GM12878 (cell line): Measurements from ENCODE around the gene USP31. TPM values are rescaled to one million over a fixed set of nuclear protein-coding genes. Genes with fewer than 3 reads are reported as not detected.

Experiments
- ATAC-seq: fragments of 200-7000 bp; cut with Tn5 transposase; 3 replicates; pipeline ENCODE4 v1.9.1; 2020; ENCODE audit warnings: mild to moderate bottlenecking, moderate library complexity
- BruUV-seq: library from RNA; stranded (reverse); fragments of 400-500 nt; replicated peaks from 2 replicates; lab custom pipeline; 2021; lab: Mats Ljungman, UMichigan
- CTCF ChIA-PET: fragments of 300-600 bp; sonication (Branson Sonifier 250); formaldehyde crosslinking; extraction: SDS; loops from one replicate; lab custom pipeline; 2021; ENCODE audit warnings: inconsistent platforms; lab: Yijun Ruan, JAX
- POLR2A ChIA-PET: fragments of 350-600 bp; formaldehyde crosslinking; extraction: SDS; loops from one replicate; lab custom pipeline; 2021; ENCODE audit warnings: inconsistent platforms; lab: Charles Lee
- RAD21 ChIA-PET: fragments of 300-600 bp; sonication (Branson Sonifier 250); formaldehyde crosslinking; loops from one replicate; lab custom pipeline; 2023; ENCODE audit warnings: antibody characterized with exemption; ENCODE audit not compliant: unreplicated experiment; lab: Charles Lee
- SMC1A ChIA-PET: fragments of 300-600 bp; sonication (Branson Sonifier 250); formaldehyde crosslinking; loops from one replicate; lab custom pipeline; 2023; ENCODE audit not compliant: unreplicated experiment, uncharacterized antibody; lab: Charles Lee
- DNase-seq: peaks from one replicate; pipeline ENCODE4 v3.0.0-alpha.2; 2011; ENCODE audit warnings: low read depth, low spot score
- FAIRE-seq: peaks from 3 replicates; lab custom pipeline; 2011; peaks lifted over from hg19 to GRCh38; lab: Jason Lieb, UNC
- H2AFZ ChIP-seq: 2 replicates; pipeline ENCODE4 v1.6.0; 2011; ENCODE audit warnings: low read depth, low read length, control low read depth; ENCODE audit not compliant: control insufficient read depth
- H3K27ac ChIP-seq: 2 replicates; pipeline ENCODE4 v1.5.1; 2011; ENCODE audit warnings: control low read depth; ENCODE audit not compliant: control insufficient read depth, insufficient read depth
- H3K27me3 ChIP-seq, 2 experiments: replicated peaks in 1 of 2; 2 replicates each; pipeline versions ENCODE4 v1.6.0 to v1.6.1; 2011; ENCODE audit warnings: low read length in 1 of 2; ENCODE audit not compliant: control insufficient read depth in 2 of 2, insufficient read depth in 2 of 2
- H3K36me3 ChIP-seq, 2 experiments: 2 replicates each; pipeline ENCODE4 v1.5.1; 2011; ENCODE audit warnings: low read length in 1 of 2; ENCODE audit not compliant: control insufficient read depth in 2 of 2, insufficient read depth in 2 of 2
- H3K4me1 ChIP-seq: 2 replicates; pipeline ENCODE4 v1.6.1; 2011; ENCODE audit warnings: mild to moderate bottlenecking, low read length, moderate library complexity, mixed read lengths; ENCODE audit not compliant: control insufficient read depth, insufficient read depth
- H3K4me2 ChIP-seq: 2 replicates; pipeline ENCODE4 v1.6.0; 2011; ENCODE audit warnings: control low read depth; ENCODE audit not compliant: control insufficient read depth, insufficient read depth
- H3K4me3 ChIP-seq: fragments of 200-600 bp; sonication (generic); 2 replicates; pipeline ENCODE4 v1.5.1; 2016
- H3K79me2 ChIP-seq: 2 replicates; pipeline ENCODE4 v1.6.0; 2011; ENCODE audit warnings: low read length; ENCODE audit not compliant: control insufficient read depth, insufficient read depth
- H3K9ac ChIP-seq: 2 replicates; pipeline ENCODE4 v1.8.0; 2011; ENCODE audit warnings: low read length, control low read depth, mixed read lengths; ENCODE audit not compliant: control insufficient read depth, insufficient read depth
- H3K9me3 ChIP-seq: replicated peaks from 3 replicates; pipeline ENCODE4 v1.5.1; 2011; ENCODE audit warnings: mild to moderate bottlenecking, low read length; ENCODE audit not compliant: control insufficient read depth, insufficient read depth
- H4K20me1 ChIP-seq: 2 replicates; pipeline ENCODE4 v1.6.0; 2011; ENCODE audit not compliant: control insufficient read depth, insufficient read depth
- BHLHE40 ChIP-seq, 2 experiments: fragments of 450-650 bp in 1 of 2; IDR thresholded peaks; 2 replicates each; pipeline ENCODE4 v1.6.1; 2011 to 2017; ENCODE audit warnings: low read depth in 2 of 2, borderline replicate concordance in 1 of 2, improper control_type of control experiment in 1 of 2, low read length in 1 of 2, mild to moderate bottlenecking in 1 of 2
- CHD4 ChIP-seq: fragments of 200-600 bp; sonication (generic); IDR thresholded peaks from 2 replicates; pipeline ENCODE4 v1.6.1; 2016; ENCODE audit warnings: mild to moderate bottlenecking
- FOS ChIP-seq: IDR thresholded peaks from 3 replicates; pipeline ENCODE4 v1.6.1; 2011; ENCODE audit warnings: borderline replicate concordance; ENCODE audit not compliant: insufficient read length; ENCODE audit errors: extremely low read depth
- GATAD2B ChIP-seq: fragments of 450-650 bp; conservative IDR thresholded peaks from 2 replicates; pipeline ENCODE4 v1.6.1; 2017; ENCODE audit warnings: low read depth, mild to moderate bottlenecking, moderate library complexity
- RELA ChIP-seq: fragments of 450-650 bp; IDR thresholded peaks from 2 replicates; pipeline ENCODE4 v1.8.0; 2014; ENCODE audit warnings: borderline replicate concordance; ENCODE audit not compliant: partially characterized antibody
- RUNX3 ChIP-seq: IDR thresholded peaks from 2 replicates; pipeline ENCODE4 v1.6.1; 2012; ENCODE audit warnings: low read length, inconsistent platforms
- SIX5 ChIP-seq: IDR thresholded peaks from 2 replicates; pipeline ENCODE4 v1.6.1; 2011; ENCODE audit warnings: mild to moderate bottlenecking, low read depth, low read length, moderate library complexity; ENCODE audit not compliant: severe bottlenecking
- SP1 ChIP-seq: IDR thresholded peaks from one replicate; pipeline ENCODE4 v1.6.1; 2011; ENCODE audit warnings: low read depth, low read length
- ZNF274 ChIP-seq: IDR thresholded peaks from one replicate; pipeline ENCODE4 v1.8.0; 2011; ENCODE audit not compliant: insufficient read length, insufficient read depth
- WGBS: methylation state at CpG from one replicate; pipeline ENCODE4 v1.1.6; 2016; ENCODE audit warnings: low lambda C conversion rate; ENCODE audit not compliant: insufficient replicate concordance, insufficient coverage; ENCODE audit errors: missing lambda C conversion rate; 5-methylcytosine and 5-hydroxymethylcytosine counted together
- in situ Hi-C: fragments of 300-500 bp; cut with MboI; formaldehyde crosslinking; loops from 9 replicates; pipeline ENCODE4 v1.14.3; 2018; ENCODE audit warnings: mixed read lengths
- intact Hi-C: fragments of 100-400 bp; cut with micrococcal nuclease; formaldehyde crosslinking; loops from one replicate; pipeline ENCODE4 v1.14.2; 2022; ENCODE audit not compliant: unreplicated experiment
- polyA plus RNA-seq, 11 experiments: library from polyadenylated mRNA; depleted of rRNA in 4 of 11; unstranded in 6 of 11; stranded (reverse) in 5 of 11; fragments of >200 nt; fragmentation: Nextera tagmentation in 4 of 11; fragmentation: Illumina TruSeq in 1 of 11; extraction: Ambion mirVana in 4 of 11; extraction: Trizol in 1 of 11; gene quantifications; 1 replicate in 1 of 11; 2 replicates in 10 of 11; pipeline versions ENCODE4 v1.2.1 to v1.2.3, GENCODE V29; 2011 to 2016; ENCODE audit warnings: inconsistent platforms in 2 of 11, missing spikeins in 2 of 11, low read depth in 1 of 11
- total RNA-seq, 4 experiments: library from RNA; depleted of rRNA in 3 of 4; stranded (reverse); fragments of >200 nt in 3 of 4; fragmentation: Illumina TruSeq in 1 of 4; extraction: Trizol in 1 of 4; gene quantifications; 2 replicates each; pipeline versions ENCODE4 v1.2.1 to v1.2.3, GENCODE V29; 2013 to 2021
- TF ChIP-seq, protein P1 (sequence below): fragments of 450-650 bp; IDR thresholded peaks from 2 replicates; pipeline ENCODE4 v1.6.1; 2017; ENCODE audit warnings: mild to moderate bottlenecking, moderate library complexity
- TF ChIP-seq, protein P2 (sequence below): IDR thresholded peaks from 2 replicates; pipeline ENCODE4 v1.6.1; 2012; ENCODE audit warnings: low read length, inconsistent platforms

Gene USP31
- total and polyA plus RNA-seq, 10 of the 15 experiments (the other 5 are each of a cell fraction or from before 2014, with no cell fraction given) = 0.87 to 6.5 (median 3.2) TPM

DNA sequence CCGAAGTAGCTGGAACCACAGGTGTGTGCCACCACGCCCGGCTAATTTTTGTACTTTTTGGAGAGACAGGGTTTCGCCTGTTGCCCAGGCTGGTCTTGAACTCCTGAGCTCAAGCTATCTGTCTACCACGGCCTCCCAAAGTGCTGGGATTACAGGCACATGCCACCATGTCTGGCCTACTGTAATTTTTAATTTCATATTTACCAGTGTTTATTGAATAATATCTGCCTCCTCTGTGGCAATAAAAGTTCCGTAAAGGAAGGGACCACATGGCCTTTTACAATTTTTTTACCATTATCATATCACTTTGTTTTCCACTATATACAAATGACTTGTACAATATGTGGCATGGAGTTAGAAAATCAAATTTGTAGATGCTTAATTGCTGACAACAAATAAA lies 7.8 kb downstream of the USP31 start:
- FAIRE-seq = no peak
- no peak for ATAC-seq

DNA sequence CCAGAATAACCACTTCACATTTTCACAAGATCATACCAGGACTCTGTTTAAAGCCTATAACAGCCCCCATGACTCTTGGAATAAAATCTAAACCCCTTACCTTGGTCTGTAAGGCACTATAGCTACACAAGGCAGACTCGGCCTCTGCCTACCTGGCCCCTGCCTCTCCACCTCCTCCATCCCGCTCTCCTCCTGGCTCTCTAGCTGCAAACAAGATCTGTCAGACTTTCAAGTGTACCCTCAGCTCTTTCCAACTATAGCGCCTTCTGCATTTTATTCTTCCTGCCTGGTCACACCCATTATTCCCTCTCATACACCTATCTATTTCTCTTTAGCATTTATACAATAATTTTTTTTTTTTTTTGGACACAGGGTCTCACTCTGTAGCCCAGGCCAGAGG lies 8.2 kb downstream of the USP31 start:
- no peak overlapping the region for H3K4me3 ChIP-seq
- no peak overlapping the region for H3K27ac ChIP-seq
- 76% methylated on average over 3 of the region's 3 CpGs for WGBS
- peaks cover 3% of the 10 kb centered on the region; the same call in 2 of the 3 replicates for H3K9me3 ChIP-seq
- CTCF ChIA-PET = interaction anchor here (1.1 to 2.2 kb wide), 2 partner anchors 12 to 295 kb away, joined by 3 to 9 read pairs; no protein-coding TSS in a partner anchor
- RAD21 ChIA-PET = no interaction called here
- H4K20me1 ChIP-seq = no peaks in the 10 kb centered on the region
- H3K9ac ChIP-seq = no peak overlapping the region
- intact Hi-C loops = no loop called here
- in situ Hi-C loops = no loop called here
- ATAC-seq (no peak), DNase-seq (no peak), FAIRE-seq (no peak)
- SMC1A ChIA-PET = interaction anchor here (0.6 kb wide), 1 partner anchor 34 kb away, joined by 3 read pairs; no protein-coding TSS in a partner anchor
- no TSS peak for BruUV-seq
- no peaks in the 10 kb centered on the region for H3K36me3 ChIP-seq
- H3K27me3 ChIP-seq = no peaks in the 10 kb centered on the region
- peaks cover 3% of the 10 kb centered on the region for H3K79me2 ChIP-seq
- no peaks in the 10 kb centered on the region for H3K4me1 ChIP-seq
- no peak overlapping the region for H3K4me2 ChIP-seq
- no peak overlapping the region for H2AFZ ChIP-seq
- POLR2A ChIA-PET = no interaction called here
- TF ChIP-seq BHLHE40 (IDR thresholded peaks at IDR 0.05; ENCODE audit: borderline replicate concordance in 1 of 2, low read depth in 2 of 2, low read length in 1 of 2) (no peak), FOS (no peak), SIX5 (no peak), CHD4 (no peak), RUNX3 (no peak)
- TF ChIP-seq, protein P1, sequence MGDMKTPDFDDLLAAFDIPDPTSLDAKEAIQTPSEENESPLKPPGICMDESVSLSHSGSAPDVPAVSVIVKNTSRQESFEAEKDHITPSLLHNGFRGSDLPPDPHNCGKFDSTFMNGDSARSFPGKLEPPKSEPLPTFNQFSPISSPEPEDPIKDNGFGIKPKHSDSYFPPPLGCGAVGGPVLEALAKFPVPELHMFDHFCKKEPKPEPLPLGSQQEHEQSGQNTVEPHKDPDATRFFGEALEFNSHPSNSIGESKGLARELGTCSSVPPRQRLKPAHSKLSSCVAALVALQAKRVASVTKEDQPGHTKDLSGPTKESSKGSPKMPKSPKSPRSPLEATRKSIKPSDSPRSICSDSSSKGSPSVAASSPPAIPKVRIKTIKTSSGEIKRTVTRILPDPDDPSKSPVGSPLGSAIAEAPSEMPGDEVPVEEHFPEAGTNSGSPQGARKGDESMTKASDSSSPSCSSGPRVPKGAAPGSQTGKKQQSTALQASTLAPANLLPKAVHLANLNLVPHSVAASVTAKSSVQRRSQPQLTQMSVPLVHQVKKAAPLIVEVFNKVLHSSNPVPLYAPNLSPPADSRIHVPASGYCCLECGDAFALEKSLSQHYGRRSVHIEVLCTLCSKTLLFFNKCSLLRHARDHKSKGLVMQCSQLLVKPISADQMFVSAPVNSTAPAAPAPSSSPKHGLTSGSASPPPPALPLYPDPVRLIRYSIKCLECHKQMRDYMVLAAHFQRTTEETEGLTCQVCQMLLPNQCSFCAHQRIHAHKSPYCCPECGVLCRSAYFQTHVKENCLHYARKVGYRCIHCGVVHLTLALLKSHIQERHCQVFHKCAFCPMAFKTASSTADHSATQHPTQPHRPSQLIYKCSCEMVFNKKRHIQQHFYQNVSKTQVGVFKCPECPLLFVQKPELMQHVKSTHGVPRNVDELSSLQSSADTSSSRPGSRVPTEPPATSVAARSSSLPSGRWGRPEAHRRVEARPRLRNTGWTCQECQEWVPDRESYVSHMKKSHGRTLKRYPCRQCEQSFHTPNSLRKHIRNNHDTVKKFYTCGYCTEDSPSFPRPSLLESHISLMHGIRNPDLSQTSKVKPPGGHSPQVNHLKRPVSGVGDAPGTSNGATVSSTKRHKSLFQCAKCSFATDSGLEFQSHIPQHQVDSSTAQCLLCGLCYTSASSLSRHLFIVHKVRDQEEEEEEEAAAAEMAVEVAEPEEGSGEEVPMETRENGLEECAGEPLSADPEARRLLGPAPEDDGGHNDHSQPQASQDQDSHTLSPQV = no peak

More for the DNA sequence above, 7.8 kb downstream of the USP31 start:
- Histone ChIP-seq H3K79me2 (peaks cover 3% of the 10 kb centered on the region), H3K4me2 (no peak overlapping the region), H3K27me3 (no peaks in the 10 kb centered on the region), H3K9ac (no peak overlapping the region), H3K4me1 (no peaks in the 10 kb centered on the region), H2AFZ (no peak overlapping the region), H3K36me3 (no peaks in the 10 kb centered on the region), H3K9me3 (peaks cover 3% of the 10 kb centered on the region; the same call in 2 of the 3 replicates), H4K20me1 (no peaks in the 10 kb centered on the region), H3K4me3 (no peak overlapping the region), H3K27ac (no peak overlapping the region)
- intact Hi-C loops = no loop called here
- 96% methylated on average over 6 of the region's 6 CpGs for WGBS
- no peak for DNase-seq
- BruUV-seq = no TSS peak
- TF ChIP-seq GATAD2B (no peak), ZNF274 (no peak), RELA (no peak), SP1 (no peak)
- TF ChIP-seq, protein P2, sequence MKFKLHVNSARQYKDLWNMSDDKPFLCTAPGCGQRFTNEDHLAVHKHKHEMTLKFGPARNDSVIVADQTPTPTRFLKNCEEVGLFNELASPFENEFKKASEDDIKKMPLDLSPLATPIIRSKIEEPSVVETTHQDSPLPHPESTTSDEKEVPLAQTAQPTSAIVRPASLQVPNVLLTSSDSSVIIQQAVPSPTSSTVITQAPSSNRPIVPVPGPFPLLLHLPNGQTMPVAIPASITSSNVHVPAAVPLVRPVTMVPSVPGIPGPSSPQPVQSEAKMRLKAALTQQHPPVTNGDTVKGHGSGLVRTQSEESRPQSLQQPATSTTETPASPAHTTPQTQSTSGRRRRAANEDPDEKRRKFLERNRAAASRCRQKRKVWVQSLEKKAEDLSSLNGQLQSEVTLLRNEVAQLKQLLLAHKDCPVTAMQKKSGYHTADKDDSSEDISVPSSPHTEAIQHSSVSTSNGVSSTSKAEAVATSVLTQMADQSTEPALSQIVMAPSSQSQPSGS = no peak
- CTCF ChIA-PET = interaction anchor here (0.6 to 2.2 kb wide), 3 partner anchors 12 to 450 kb away, joined by 3 to 9 read pairs (median 3); no protein-coding TSS in a partner anchor
- in situ Hi-C loops = no loop called here
- SMC1A ChIA-PET = interaction anchor here (0.6 to 3.9 kb wide), 5 partner anchors 9 to 293 kb away, joined by 3 to 13 read pairs (median 3); no protein-coding TSS in a partner anchor
- POLR2A ChIA-PET = no interaction called here
- RAD21 ChIA-PET = no interaction called here
